Right lobe of liver (tissue), 4 donors: ENCODE results near the gene DOK4.

Source experiments
- POLR2A ChIP-seq: fragments of 450-650 bp; IDR thresholded peaks from one replicate; pipeline ENCODE4 v1.6.1; 2017; ENCODE audit warnings: antibody characterized with exemption, mild to moderate bottlenecking
- TF ChIP-seq, protein P1 (sequence below), 4 donors: fragments of 200-600 bp in 3 of 4; fragments of 450-650 bp in 1 of 4; IDR thresholded peaks; one replicate each; pipeline versions ENCODE4 v1.5.1 to v1.8.0; 2016 to 2022; ENCODE audit warnings: antibody characterized with exemption in 4 of 4, mild to moderate bottlenecking in 2 of 4
- donor health status: DM: no; HTN: no; CAD: no.
- donor health status: DM: no; HTN: no; CAD: no.
- donor health status: DM: no; HTN: yes; CAD: no.

DNA sequence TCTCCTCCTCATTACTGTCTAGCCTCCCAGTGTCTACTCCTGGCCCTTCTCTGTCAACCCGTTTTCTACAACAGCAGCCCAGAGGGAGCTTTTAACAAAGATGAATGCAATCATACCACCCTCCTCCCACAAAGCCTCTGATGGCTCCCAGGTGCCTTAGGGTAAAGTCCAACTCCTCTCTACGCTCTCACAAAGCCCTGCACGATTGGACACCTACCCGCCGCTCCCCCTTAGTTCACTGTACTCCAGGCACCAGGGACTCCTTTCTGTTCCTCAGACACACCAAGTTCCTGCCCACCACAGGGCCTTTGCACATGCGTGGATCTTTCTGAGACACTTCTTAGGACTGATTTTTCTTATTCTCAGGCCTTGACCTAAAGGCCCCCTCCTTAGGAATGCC is 32.6 kb upstream of the DOK4 start:
- TF ChIP-seq, protein P1, sequence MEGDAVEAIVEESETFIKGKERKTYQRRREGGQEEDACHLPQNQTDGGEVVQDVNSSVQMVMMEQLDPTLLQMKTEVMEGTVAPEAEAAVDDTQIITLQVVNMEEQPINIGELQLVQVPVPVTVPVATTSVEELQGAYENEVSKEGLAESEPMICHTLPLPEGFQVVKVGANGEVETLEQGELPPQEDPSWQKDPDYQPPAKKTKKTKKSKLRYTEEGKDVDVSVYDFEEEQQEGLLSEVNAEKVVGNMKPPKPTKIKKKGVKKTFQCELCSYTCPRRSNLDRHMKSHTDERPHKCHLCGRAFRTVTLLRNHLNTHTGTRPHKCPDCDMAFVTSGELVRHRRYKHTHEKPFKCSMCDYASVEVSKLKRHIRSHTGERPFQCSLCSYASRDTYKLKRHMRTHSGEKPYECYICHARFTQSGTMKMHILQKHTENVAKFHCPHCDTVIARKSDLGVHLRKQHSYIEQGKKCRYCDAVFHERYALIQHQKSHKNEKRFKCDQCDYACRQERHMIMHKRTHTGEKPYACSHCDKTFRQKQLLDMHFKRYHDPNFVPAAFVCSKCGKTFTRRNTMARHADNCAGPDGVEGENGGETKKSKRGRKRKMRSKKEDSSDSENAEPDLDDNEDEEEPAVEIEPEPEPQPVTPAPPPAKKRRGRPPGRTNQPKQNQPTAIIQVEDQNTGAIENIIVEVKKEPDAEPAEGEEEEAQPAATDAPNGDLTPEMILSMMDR (IDR thresholded peaks at IDR 0.05) = no peak
- TF ChIP-seq POLR2A = no peak
